Keratinocyte (primary cell): Measurements from ENCODE around the gene REPS1.

ENCODE experiments used
- CTCF ChIP-seq, 3 experiments: IDR thresholded peaks in 1 of 3; conservative IDR thresholded peaks in 1 of 3; optimal IDR thresholded peaks in 1 of 3; 2 replicates in 2 of 3; 3 replicates in 1 of 3; pipeline versions ENCODE3 to v1.5.1; 2011; ENCODE audit warnings: low read length in 3 of 3, mild to moderate bottlenecking in 3 of 3, moderate library complexity in 2 of 3, control low read depth in 1 of 3, inconsistent platforms in 1 of 3; ENCODE audit not compliant: insufficient read depth in 2 of 3; ENCODE audit errors: extremely low read depth in 1 of 3
- EZH2 ChIP-seq: IDR thresholded peaks from one replicate; pipeline ENCODE4 v1.6.1; 2012; ENCODE audit warnings: inconsistent platforms, mild to moderate bottlenecking, low read length, moderate library complexity

- no peak for TF ChIP-seq CTCF (optimal IDR thresholded peaks at IDR 0.05 in 1 of 3, IDR thresholded peaks at IDR 0.05 in 1 of 3, conservative IDR thresholded peaks at IDR 0.05 in 1 of 3; ENCODE audit: extremely low read depth in 1 of 3, insufficient read depth in 2 of 3, low read length in 3 of 3)
- TF ChIP-seq EZH2 = no peak
Measured at GRCh38 chr6:138958595-138958994, 29.5 kb downstream of the REPS1 start.
